HG03469 (cell line): Measurements from ENCODE around the gene CACNA1G.

Experiments used
- ATAC-seq: cut with Tn5 transposase; IDR thresholded peaks from one replicate; pipeline ENCODE4 v1.9.1; 2021; ENCODE audit warnings: mild to moderate bottlenecking, moderate library complexity, moderate number of reproducible peaks; ENCODE audit not compliant: unreplicated experiment

CACNA1G gene

GRCh38 chr17:50585346-50585745 is 24.8 kb downstream of the CACNA1G start:
- ATAC-seq: no peak

DNA sequence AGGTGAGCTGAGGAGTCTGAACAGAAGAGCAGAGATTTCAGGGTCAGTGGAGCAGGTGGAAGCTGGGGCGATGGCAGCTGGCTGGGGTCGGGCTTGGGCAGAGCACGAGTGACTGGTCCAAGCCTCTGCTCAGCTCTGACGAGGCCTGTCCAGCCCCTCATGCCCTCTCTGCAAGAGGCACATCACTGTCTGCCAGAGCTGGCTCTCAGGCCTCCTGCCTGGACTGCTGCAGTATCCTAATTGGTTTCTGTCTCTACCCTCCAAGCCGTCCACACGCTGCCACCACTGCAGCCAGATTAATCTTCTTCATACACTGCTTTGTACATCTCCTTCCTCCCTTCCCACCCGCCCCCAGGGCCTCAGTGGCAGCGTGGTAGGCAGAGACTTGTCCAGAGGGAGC is 25.4 kb downstream of the CACNA1G start:
- ATAC-seq: no peak

DNA sequence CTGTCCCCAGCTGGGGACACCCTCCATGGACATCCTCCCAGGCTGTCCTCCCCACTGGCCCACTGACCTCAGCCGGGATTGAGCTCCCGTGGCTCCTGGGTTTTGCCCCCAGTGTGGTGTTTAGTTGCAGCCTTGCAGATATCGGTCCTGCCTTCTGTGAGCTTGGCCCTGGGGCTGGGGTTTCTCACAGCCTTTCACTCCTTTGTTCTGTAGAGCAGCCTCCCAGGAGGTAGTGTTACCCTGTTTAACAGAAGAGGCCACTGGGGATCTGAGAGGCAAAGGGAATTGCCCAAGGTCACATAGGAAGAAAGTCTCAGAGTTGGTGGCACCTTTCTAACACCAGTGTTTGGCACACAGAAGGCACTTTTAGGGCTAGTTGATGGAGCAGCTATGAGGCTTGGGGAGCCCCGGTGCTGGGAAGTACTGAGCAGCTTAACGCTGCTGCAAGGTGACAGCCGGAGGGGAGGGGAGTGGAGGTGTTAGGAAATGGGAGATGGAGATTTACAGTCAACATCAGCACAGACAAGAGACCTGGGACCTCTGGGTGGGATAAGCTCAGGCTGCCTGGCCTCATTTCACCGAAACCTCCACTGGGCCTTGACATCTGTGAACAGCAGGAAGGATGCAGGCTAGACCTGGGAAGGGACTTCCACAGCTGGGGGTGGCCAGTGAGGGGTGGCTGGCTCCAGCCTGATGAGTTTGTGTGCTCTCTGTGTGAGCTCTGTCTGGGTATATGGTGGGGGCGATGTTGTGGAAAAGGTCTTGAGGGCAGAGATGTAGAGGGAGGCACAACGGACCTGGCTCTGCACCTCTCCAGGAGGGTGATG is 26.1 kb downstream of the CACNA1G start:
- no peak for ATAC-seq

DNA sequence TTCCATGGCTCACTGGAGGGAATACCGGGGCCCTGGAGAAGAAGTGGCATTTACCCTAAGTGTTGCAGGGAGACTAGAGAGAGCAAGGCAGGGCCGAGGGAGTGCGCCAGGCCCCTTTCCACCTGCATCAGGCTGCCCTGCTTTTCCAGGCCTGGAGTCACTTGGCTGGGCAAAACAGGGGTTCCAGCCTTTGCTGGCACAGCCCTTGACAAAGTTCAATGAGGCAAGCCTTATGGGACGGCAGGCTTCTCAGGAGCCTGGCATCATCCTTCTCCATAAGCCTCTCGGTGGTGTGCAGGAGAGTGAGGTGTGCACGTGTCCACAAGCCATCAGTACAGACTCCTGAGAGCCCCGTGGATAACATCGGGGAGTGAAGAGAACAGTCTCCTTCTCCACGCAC is 27.1 kb downstream of the CACNA1G start:
- ATAC-seq: no peak

DNA sequence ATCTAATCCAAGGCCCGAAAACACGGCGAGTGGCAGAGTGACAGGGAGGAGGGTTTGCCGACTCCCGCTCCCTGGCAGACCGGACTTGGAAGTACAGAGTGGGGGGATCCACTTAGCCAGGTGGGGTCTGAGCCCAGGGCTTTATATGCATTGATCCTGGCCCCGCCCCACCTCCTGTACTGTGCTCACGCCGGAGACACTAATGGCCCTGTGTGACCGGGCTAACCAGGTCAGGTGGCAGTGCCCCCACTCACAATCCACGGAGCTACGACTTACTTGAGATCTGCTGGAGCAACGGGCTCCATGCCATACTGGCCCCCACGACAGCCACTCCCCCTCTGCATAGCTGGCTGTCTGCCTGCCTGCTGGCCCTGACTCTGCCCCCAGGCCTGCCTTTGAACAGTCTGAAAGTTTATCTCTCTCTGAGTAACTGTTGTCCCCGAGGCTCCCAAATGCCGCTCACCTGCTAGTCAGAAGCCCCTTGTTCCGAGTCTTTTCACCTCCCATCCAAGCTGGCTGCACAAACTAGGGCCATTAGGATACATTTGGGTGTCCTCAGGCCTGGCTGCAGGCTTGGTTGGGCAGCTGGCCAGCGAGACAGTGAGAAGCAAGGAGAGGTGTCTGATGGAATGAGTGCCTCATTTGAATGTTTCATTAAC is 28.0 kb downstream of the CACNA1G start:
- no peak for ATAC-seq

- no peak for ATAC-seq
Observed at GRCh38 chr17:50589095-50589705, 28.7 kb downstream of the CACNA1G start.

DNA sequence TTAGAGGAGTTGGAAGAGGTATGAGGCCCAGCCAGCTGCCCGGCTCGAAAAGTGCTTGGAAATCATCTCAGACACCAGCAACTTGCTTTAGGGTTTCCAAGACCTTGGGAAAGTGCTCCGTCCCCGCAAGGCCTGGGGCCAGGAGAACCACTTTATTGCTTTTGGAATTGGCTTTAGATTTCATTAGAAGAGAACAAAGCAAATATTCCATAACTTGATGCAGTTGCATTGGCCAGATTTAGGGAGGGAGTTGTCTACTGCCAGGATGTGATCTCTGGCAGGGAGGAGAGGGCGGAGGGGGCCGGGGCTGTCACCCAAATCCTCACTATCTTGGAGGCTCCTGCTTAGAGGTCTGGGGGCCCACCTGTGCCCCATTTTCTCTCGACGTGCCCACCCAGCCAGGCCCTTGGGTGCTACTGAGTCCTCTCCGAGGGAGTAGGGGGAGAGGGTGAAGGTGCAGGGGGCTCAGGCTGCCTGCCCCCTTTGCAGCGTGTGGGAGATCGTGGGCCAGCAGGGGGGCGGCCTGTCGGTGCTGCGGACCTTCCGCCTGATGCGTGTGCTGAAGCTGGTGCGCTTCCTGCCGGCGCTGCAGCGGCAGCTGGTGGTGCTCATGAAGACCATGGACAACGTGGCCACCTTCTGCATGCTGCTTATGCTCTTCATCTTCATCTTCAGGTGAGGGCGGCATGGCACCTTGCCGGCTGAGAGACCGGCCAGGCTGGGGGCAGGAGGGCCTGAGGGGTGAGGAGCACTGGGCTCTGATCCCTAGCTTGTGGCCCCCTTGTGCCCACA is 30.6 kb downstream of the CACNA1G start:
- no peak for ATAC-seq

DNA sequence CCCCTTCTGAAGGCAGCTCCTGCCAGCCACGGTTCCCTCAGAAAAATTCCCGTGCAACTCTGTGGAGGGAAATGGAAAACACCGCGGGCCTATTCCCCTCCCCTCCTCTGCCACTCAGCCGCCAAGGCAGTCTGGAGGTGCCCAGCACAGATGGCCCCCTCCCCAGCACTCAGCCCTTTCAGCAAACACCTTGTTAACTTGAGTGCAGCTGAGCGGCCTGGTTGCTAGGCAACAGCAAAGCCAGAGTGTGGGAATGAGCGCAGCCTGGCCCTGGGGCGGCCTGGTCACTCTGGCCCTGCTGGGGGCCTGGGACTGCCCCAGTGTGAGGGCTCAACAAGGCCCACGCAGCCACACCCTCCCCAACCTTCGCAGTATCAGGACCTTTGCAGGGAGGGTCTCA is 32.8 kb downstream of the CACNA1G start:
- ATAC-seq: no peak

DNA sequence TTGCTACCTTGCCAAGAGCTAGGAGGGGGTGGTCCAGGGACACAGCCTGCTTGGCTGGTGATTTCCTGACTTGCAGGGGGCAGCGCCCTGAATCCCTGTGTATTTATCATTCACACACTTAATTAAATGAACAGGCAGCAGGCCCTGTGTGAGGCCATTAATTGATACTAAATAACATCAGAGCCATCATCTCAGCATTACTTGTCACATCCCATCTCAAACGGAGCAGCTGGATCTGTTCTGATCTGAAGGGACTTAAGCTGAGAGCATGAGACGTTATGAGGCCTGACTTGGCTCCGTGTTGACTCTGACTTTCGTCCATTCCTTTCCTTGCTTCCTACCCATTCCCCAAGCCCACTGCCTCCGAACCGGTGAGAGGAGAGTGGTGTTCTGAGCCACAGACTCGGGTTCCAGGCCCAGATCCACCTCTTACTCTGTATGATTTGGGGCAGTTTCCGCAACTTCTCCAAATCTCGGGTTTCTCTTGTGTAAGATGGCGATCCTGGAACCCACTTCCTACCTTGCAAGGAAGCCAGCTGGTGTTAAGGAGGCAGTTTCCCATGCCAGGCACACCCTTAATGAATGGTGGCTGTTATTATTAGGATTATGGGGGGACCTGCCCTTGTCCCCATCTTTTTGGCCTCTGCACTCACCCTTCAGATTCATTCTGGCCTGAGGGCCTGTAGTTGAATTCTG is 33.8 kb downstream of the CACNA1G start:
- ATAC-seq: no peak

DNA sequence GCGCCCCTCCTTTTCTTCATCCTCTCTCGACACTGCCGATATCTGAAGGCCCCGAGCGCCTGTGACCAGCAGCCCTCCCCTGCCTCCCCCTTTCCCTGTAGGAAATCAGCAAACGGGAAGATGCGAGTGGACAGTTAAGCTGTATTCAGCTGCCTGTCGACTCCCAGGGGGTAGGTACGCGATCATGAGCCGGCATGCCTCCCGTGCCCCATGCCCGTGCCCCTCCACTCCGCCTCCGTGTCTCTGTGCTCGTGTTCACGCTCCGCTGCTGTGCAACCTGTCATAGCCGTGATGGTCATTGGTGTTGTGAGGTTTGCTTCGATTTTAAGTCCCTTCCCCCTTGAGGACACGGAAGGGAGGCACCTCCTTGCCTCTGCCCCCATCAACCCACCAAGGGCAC is 34.4 kb downstream of the CACNA1G start:
- ATAC-seq: no peak

DNA sequence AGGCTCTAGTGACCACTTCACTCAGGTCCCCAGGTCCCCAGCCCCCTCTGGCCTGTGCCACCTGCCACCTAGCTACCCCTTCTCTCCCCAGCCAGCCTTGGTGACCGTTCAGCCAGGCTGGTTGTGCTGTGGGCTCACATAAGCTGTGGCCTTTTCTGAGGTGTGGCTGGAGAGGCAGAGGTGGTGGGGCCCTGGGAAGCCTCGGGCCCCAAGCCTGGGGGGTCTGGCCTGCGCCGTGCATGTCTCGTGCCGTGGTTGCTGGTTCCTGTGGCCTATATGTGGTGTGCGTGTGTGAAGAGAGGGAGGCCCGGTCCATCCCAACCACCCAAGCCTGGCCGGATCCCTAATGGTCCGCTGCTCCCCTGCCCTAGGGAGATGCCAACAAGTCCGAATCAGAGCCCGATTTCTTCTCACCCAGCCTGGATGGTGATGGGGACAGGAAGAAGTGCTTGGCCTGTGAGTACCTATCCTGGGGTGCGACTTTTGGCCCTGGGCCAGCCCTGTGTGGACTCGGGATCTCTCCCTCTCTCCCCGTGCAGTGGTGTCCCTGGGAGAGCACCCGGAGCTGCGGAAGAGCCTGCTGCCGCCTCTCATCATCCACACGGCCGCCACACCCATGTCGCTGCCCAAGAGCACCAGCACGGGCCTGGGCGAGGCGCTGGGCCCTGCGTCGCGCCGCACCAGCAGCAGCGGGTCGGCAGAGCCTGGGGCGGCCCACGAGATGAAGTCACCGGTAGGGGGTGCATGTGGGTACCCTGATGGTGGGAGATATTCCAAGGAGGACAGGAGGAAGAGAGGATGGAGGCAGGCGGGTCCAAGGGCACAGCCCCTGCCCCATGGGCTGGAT is 35.9 kb downstream of the CACNA1G start:
- ATAC-seq: no peak

GRCh38 chr17:50598487-50598886 is 38.0 kb downstream of the CACNA1G start:
- ATAC-seq: no peak

GRCh38 chr17:50599606-50600005 is 39.1 kb downstream of the CACNA1G start:
- ATAC-seq: no peak

- no peak for ATAC-seq
Observed at GRCh38 chr17:50601823-50602375, 41.4 kb downstream of the CACNA1G start.

DNA sequence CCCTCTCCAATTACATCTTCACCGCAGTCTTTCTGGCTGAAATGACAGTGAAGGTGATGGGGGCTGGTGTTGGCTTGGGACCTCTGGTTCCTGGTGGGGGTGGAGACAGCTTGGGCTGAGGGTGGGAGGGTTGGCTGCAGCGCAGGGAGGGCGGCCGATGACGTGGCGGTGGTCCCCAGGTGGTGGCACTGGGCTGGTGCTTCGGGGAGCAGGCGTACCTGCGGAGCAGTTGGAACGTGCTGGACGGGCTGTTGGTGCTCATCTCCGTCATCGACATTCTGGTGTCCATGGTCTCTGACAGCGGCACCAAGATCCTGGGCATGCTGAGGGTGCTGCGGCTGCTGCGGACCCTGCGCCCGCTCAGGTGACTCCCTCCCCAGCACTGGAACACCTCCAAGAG is 42.3 kb downstream of the CACNA1G start:
- no peak for ATAC-seq

DNA sequence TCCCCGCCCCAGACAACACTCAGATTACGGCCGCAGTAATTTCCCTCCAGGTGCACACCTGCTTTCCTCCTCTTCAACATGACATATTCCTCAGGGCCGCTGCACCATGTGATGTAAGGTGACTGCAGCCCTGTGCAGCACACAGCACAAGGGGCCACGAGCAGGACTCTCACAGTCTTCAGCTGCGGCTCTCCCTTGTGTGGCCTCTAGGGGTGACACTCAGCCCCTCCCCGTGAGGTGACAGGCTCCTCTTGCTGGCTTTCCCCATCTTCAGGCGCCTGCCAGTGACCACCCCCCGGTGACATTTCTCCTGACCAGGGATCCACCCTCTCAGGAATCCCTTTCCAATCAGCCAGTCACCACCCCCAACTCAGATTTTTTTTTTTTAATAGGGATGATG is 42.8 kb downstream of the CACNA1G start:
- ATAC-seq: no peak

DNA sequence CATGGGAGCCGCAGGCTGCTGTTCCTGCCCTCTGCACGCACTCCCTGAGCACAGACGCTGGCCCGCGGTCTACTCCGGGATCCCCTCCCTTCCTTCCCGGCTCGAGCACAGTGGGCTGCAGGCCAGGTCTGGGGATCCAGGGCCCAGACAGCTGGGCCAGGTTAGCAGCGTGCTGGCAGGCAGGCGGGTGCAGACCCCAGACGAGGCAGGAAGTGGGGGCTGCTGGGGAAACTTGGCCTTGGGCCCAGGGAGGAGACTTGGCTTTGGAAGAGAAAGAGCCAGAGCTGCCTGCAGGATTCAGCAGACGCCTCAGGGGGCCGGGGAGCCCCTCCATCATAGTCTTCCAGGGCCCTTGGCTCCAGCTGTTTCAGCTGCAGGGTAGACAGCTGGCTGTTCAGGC is 44.0 kb downstream of the CACNA1G start:
- ATAC-seq: no peak

DNA sequence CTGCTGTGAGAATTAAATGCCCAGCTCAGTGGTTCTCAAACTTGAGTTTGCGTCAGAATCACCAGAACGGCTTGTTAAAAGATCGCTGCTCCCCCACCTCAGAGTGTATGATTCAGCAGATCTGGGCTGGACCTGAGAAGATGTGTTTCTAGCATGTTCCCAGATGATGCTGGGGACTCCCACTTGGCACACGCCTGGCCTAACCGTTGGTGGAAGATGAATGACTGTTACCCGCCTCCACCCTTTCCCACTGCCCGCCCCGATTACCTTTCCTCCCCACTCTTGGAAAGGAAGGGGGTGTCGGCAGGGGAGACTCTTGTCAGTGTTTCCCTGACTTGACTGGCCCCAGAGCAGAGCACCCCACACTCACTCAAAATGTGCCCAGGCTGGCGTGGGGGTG is 44.9 kb downstream of the CACNA1G start:
- ATAC-seq: no peak

DNA sequence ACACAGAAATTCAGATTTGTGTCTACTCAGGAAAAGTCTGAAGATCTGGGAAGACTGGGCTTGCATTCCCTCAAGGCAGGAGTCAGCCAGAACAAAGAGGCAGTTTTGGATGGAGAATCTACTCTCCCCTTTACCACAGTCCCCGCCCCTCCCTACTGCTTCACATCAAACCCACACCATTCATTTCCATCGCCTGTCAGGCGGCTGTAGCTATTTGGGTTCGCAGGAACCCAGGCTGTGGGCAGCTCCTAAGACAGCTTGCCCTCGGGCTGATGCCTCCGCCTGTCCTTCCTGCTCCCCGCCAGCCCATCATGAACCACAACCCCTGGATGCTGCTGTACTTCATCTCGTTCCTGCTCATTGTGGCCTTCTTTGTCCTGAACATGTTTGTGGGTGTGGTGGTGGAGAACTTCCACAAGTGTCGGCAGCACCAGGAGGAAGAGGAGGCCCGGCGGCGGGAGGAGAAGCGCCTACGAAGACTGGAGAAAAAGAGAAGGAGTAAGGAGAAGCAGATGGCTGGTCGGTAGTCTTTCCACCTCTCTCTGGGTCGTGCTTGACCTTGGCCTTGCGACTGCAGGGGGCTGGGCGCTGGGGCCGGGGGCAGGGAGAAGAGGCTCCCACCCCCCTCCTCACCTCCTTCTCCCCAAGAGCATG is 47.1 kb downstream of the CACNA1G start:
- ATAC-seq: no peak
